Measurements from ENCODE around the gene SIK2.

The SIK2 gene

GRCh38 chr11:111570796-111571195 lies 31.5 kb upstream of the SIK2 start:
- Histone ChIP-seq H3K79me2 (ENCODE audit: insufficient read depth, low read length) (no peaks in the 10 kb centered on the region), H4K20me1 (ENCODE audit: insufficient read depth, low read length) (no peaks in the 10 kb centered on the region), H3K9ac (ENCODE audit: low read depth, low read length) (no peak overlapping the region), H3K4me2 (ENCODE audit: insufficient read depth, low read length) (no peak overlapping the region), H3K27me3 (ENCODE audit: insufficient read depth, low read length, poor library complexity) (no peaks in the 10 kb centered on the region), H3K27ac (ENCODE audit: low read length) (no peak overlapping the region), H3K36me3 (ENCODE audit: insufficient read depth, low read length) (no peaks in the 10 kb centered on the region), H3K4me3 (ENCODE audit: low read depth in 1 of 2, low read length in 2 of 2) (no peak overlapping the region), H3K9me3 (ENCODE audit: insufficient read depth, low read length, severe bottlenecking) (no peaks in the 10 kb centered on the region), H3K4me1 (ENCODE audit: insufficient read depth, low read length) (no peaks in the 10 kb centered on the region), H2AFZ (ENCODE audit: low read depth, low read length) (no peak overlapping the region)
- ATAC-seq (ENCODE audit: insufficient read depth, low read depth) (no peak), DNase-seq (no peak)
- TF ChIP-seq CTCF (IDR thresholded peaks at IDR 0.05; ENCODE audit: borderline replicate concordance, extremely low read depth, low read length, poor library complexity, severe bottlenecking) (no peak), EZH2 (IDR thresholded peaks at IDR 0.05; ENCODE audit: borderline replicate concordance, low read depth, low read length, severe bottlenecking) (no peak)

DNA sequence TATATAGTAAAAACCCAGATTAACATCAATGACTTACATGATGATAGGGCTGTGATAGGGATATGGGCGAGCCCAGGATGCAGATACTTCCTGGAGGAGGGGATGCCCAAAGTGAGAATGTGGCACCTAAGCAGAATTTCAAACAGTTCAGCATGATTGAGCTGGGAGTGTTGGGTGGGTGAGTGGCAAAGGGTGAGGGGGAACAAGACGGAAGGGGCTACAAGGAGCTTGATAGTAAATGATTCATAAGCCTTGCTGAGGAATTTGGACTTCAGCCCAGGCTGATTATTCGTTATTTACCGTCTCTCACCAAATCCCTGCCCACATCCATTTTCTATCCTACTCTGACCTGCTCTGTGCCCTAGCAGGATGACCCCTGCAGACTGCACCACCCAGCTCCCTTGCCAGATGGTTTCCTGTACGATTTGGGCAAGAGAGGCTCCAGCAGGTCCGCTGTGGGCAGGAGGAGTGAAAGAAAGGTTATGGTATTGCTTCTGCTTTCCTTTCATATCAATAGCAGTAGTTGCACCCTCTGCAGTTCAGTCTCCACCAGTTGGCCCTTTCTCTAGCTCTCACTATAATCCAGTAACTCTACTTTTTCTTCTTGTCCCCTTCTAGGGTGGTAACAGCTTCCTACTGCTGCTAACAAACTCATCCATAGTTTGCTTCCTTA lies 30.3 kb upstream of the SIK2 start:
- Histone ChIP-seq H3K79me2 (ENCODE audit: insufficient read depth, low read length) (no peaks in the 10 kb centered on the region), H3K4me2 (ENCODE audit: insufficient read depth, low read length) (no peak overlapping the region), H3K4me3 (ENCODE audit: low read depth in 1 of 2, low read length in 2 of 2) (no peak overlapping the region), H3K4me1 (ENCODE audit: insufficient read depth, low read length) (no peaks in the 10 kb centered on the region), H3K9me3 (ENCODE audit: insufficient read depth, low read length, severe bottlenecking) (no peaks in the 10 kb centered on the region), H3K36me3 (ENCODE audit: insufficient read depth, low read length) (no peaks in the 10 kb centered on the region), H3K27ac (ENCODE audit: low read length) (no peak overlapping the region), H2AFZ (ENCODE audit: low read depth, low read length) (no peak overlapping the region), H3K27me3 (ENCODE audit: insufficient read depth, low read length, poor library complexity) (no peaks in the 10 kb centered on the region), H3K9ac (ENCODE audit: low read depth, low read length) (no peak overlapping the region), H4K20me1 (ENCODE audit: insufficient read depth, low read length) (no peaks in the 10 kb centered on the region)
- ATAC-seq (ENCODE audit: insufficient read depth, low read depth): no peak
- DNase-seq: no peak
- TF ChIP-seq EZH2 (IDR thresholded peaks at IDR 0.05; ENCODE audit: borderline replicate concordance, low read depth, low read length, severe bottlenecking) (no peak), CTCF (IDR thresholded peaks at IDR 0.05; ENCODE audit: borderline replicate concordance, extremely low read depth, low read length, poor library complexity, severe bottlenecking) (no peak)

DNA sequence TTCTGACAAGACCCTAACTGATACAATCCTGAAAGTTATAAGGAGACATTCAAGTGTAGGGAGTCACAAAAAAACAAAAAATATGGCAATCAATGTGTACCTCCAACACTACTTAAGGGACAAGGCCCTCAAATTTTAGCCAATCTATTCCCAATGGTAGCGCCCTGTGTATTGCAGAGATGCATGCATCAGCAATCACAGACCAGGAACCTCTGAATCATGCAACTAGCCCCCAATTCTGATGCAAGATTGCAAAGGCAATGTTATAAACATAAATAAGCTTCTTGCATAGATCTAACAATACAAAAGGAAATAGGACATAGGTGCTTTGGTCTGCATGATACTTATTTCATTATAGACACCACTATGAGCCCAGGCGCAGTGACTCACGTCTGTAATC lies 29.7 kb upstream of the SIK2 start:
- no peak overlapping the region for H3K4me2 ChIP-seq (ENCODE audit: insufficient read depth, low read length)
- H4K20me1 ChIP-seq (ENCODE audit: insufficient read depth, low read length): no peaks in the 10 kb centered on the region
- H3K9ac ChIP-seq (ENCODE audit: low read depth, low read length): no peak overlapping the region
- H3K27ac ChIP-seq (ENCODE audit: low read length): no peak overlapping the region
- no peaks in the 10 kb centered on the region for H3K4me1 ChIP-seq (ENCODE audit: insufficient read depth, low read length)
- no peaks in the 10 kb centered on the region for H3K36me3 ChIP-seq (ENCODE audit: insufficient read depth, low read length)
- H3K9me3 ChIP-seq (ENCODE audit: insufficient read depth, low read length, severe bottlenecking): no peaks in the 10 kb centered on the region
- H3K79me2 ChIP-seq (ENCODE audit: insufficient read depth, low read length): no peaks in the 10 kb centered on the region
- TF ChIP-seq CTCF (IDR thresholded peaks at IDR 0.05; ENCODE audit: borderline replicate concordance, extremely low read depth, low read length, poor library complexity, severe bottlenecking): no peak
- no peak for TF ChIP-seq EZH2 (IDR thresholded peaks at IDR 0.05; ENCODE audit: borderline replicate concordance, low read depth, low read length, severe bottlenecking)
- ATAC-seq (ENCODE audit: insufficient read depth, low read depth) (no peak), DNase-seq (no peak)
- H3K27me3 ChIP-seq (ENCODE audit: insufficient read depth, low read length, poor library complexity): no peaks in the 10 kb centered on the region
- no peak overlapping the region for H2AFZ ChIP-seq (ENCODE audit: low read depth, low read length)
- H3K4me3 ChIP-seq (ENCODE audit: low read depth in 1 of 2, low read length in 2 of 2): no peak overlapping the region

Data from DND-41 (cell line).